ENCODE measurements around the gene FRS2.

- TF ChIP-seq CTCF (IDR thresholded peaks at IDR 0.05) (no peak), POLR2AphosphoS5 (IDR thresholded peaks at IDR 0.05) (no peak)
Measured at GRCh38 chr12:69467366-69467765, 2.8 kb upstream of the FRS2 start.
